A549 treated with AZD9567 at 1 μM for 4 hours (cell line): ENCODE measurements around the gene ZBED3. TPM values are rescaled to one million over a fixed set of nuclear protein-coding genes. Genes with fewer than 3 reads are reported as not detected.

ENCODE experiments used
- total RNA-seq: library from RNA; stranded (reverse); fragments of 200-300 nt; extraction: Qiagen RNA extraction; gene quantifications from 5 replicates; pipeline ENCODE4 v1.2.3, GENCODE V29; 2022; ENCODE audit not compliant: insufficient read depth

The ZBED3 gene
- total RNA-seq, result 3.3 to 4.2 TPM (median 3.9 TPM) in 5 replicates

DNA sequence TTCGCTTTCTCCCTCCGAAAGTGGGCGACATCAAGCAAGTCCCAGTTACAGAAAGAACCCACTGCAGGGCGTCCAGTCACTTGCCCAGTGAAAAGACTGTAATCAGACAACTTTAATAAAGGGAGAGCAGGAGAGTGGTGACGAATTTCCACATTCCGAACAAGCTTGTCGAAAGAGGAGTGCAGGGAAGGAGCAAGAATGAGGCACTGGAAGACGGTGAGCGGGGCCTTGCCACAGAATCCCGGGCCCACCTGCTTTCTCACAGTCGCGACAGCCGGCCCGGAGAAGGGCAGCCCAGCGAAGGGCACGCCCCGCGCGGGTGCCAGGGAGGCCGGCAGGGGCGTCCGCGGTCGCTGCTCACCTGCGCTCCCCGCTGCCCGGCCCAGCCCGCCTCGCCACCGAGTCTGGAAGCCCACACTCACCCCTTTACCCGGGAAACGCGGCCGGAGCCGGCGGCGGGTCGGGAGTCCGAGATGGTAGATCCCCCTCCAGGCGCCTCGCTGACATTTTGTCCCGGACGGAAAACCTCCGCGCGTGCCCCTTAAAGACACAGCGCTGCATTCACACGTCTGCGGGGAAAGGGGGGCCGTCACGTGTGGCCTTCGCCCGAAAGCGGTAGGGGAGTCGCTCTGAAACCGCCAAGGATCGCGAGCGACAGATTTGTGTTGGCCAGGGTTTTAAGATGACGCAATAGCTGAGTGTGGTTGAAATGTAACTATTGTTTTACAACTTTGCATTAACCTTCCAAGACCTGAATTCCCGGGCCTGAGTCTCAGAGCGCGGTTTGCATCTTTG lies at the start of gene ZBED3:
ZBED3 (minus strand) TSS at position 597 of the 795 bp plus-strand sequence. CDS start 9,407 bp downstream, outside the sequence.

GRCh38 chr5:77030097-77031071 lies 56.7 kb downstream of the ZBED3 start, which contains the start of gene AGGF1:
Gene AGGF1, plus strand, starts transcription at chr5:77030404. Its CDS starts 363 bp downstream, at chr5:77030767.

Other genes starting within 250 kb of the ZBED3 start
- gene S100Z, start 237.3 kb downstream of the ZBED3 start, total RNA-seq, result not detected in 5 replicates
- gene CRHBP, start 134.2 kb downstream of the ZBED3 start, total RNA-seq, result 0.08 to 0.17 TPM (median 0.12 TPM) in 3 of 5 replicates, not detected in the others
- gene AGGF1, start 56.9 kb downstream of the ZBED3 start, total RNA-seq, result 11.0 to 15.8 TPM (median 14.3 TPM) in 5 replicates
- 1.1 to 2.9 TPM (median 1.5 TPM) in 5 replicates for gene PDE8B, start 123.4 kb upstream of the ZBED3 start, total RNA-seq